Ovary (tissue), 9 donors: Measurements from ENCODE around the gene ARHGAP44. TPM values are rescaled to one million over a fixed set of nuclear protein-coding genes. Genes with fewer than 3 reads are reported as not detected.

Experiments
- DNase-seq, 5 donors: peaks; one replicate each; pipeline ENCODE4 v3.0.0-alpha.2; 2019 to 2020
- H3K27ac ChIP-seq, 2 donors: fragments of 200-600 bp; one replicate each; pipeline versions ENCODE4 v1.5.1 to v1.8.0; 2019 to 2022
- H3K27me3 ChIP-seq: fragments of 200-600 bp; one replicate; pipeline ENCODE4 v1.8.0; 2022
- H3K36me3 ChIP-seq: fragments of 200-600 bp; sonication (generic); one replicate; pipeline ENCODE4 v1.5.1; 2019
- H3K4me1 ChIP-seq: one replicate; pipeline ENCODE4 v1.8.1; 2013; ENCODE audit warnings: mild to moderate bottlenecking, moderate library complexity; ENCODE audit not compliant: insufficient read depth
- H3K4me3 ChIP-seq: fragments of 200-600 bp; sonication (generic); one replicate; pipeline ENCODE4 v1.5.1; 2017
- H3K9me3 ChIP-seq, 2 donors: fragments of 200-600 bp in 1 of 2; sonication (generic) in 1 of 2; one replicate each; pipeline versions ENCODE4 v1.5.1 to v1.8.1; 2013 to 2019; ENCODE audit warnings: mild to moderate bottlenecking in 1 of 2, moderate library complexity in 1 of 2
- EP300 ChIP-seq: sonication (generic); formaldehyde crosslinking; IDR thresholded peaks from one replicate; pipeline ENCODE4 v1.6.1; 2017; ENCODE audit warnings: antibody characterized with exemption
- POLR2A ChIP-seq: fragments of 450-650 bp; IDR thresholded peaks from one replicate; pipeline ENCODE4 v1.6.1; 2017; ENCODE audit warnings: antibody characterized with exemption, mild to moderate bottlenecking, moderate library complexity
- WGBS, 3 donors: extraction: QIAGEN DNeasy Blood & Tissue Kit in 1 of 3; methylation state at CpG; one replicate each; pipeline versions ENCODE4 v1.1.5 to v1.1.7; 2013 to 2017; 5-methylcytosine and 5-hydroxymethylcytosine counted together
- intact Hi-C, 4 donors: fragments of 100-400 bp; cut with DNase I; formaldehyde crosslinking; loops; one replicate each; pipeline versions ENCODE4 v1.11.0 to v1.15.1; 2022 to 2023
- polyA plus RNA-seq, 2 donors: library from polyadenylated mRNA; stranded (reverse); fragments of 200-250 nt in 1 of 2; fragments of 350-450 nt in 1 of 2; fragmentation: Illumina TruSeq in 1 of 2; extraction: RNeasy Lipid Tissue Mini Kit (QIAGEN cat#74804) in 1 of 2; gene quantifications; one replicate each; pipeline ENCODE4 v1.2.3, GENCODE V29; 2013 to 2014
- total RNA-seq, 7 donors: library from RNA; depleted of rRNA in 2 of 7; stranded (reverse); fragments of >200 nt in 2 of 7; fragmentation: NEBNext Ultra II Directional in 3 of 7; extraction: Animal tissue kit (Norgen Biotek cat#: 25700) in 3 of 7; gene quantifications; one replicate each; pipeline versions ENCODE4 v1.1.0 to v1.2.4, GENCODE V29; 2016 to 2023
- TF ChIP-seq, protein P1 (sequence below), 3 donors: fragments of 450-650 bp in 2 of 3; fragments of 200-600 bp in 1 of 3; IDR thresholded peaks; one replicate each; pipeline versions ENCODE4 v1.5.1 to v1.8.0; 2016 to 2022; ENCODE audit warnings: antibody characterized with exemption in 3 of 3, mild to moderate bottlenecking in 1 of 3
- donor health status: DM: no; HTN: no; CAD: no; lungs with moderate emphysema.
- donor health status: DM: no; HTN: no; CAD: no.
- donor health status: Bipolar disorder and iron deficiency.
- donor health status: DM: yes; HTN: yes; CAD: no.
- donor health status: DM: no; HTN: no; CAD: no.
- donor health status: DM: yes; HTN: yes; CAD: no.

Gene ARHGAP44
- total and polyA plus RNA-seq, 9 donors: 6.8 to 16.5 (median 9.9) TPM

DNA sequence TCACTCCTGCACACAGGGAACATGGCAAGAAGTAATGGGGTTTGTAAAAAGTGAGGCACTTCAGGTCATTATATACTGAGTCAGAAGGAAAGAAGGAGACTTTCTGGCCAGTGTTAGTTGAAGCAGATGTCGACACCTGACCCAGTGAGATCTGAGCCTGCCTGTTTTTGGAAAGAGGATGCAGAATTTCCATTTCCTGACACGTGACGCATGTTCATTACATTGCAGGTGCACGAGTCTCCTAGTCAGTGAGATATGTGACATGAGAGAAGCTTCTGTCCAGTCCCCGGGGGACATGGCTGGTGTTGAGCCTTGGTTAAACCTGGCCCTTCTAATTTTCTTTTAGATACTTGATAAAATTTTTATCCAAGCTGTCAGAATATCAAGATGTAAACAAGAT is 166.2 kb downstream of the ARHGAP44 start:
- H3K4me1 ChIP-seq: no peaks in the 10 kb centered on the region
- intact Hi-C loops: no loop called here
- H3K27ac ChIP-seq: no peak overlapping the region
- no peak for TF ChIP-seq POLR2A
- no peaks in the 10 kb centered on the region for H3K27me3 ChIP-seq
- no peak overlapping the region for H3K4me3 ChIP-seq
- DNase-seq: no peak
- H3K9me3 ChIP-seq: no peaks in the 10 kb centered on the region
- no peaks in the 10 kb centered on the region for H3K36me3 ChIP-seq
- WGBS, 3 donors: 86 to 93% (median 90%) methylated on average over 5 of the region's 5 CpGs

DNA sequence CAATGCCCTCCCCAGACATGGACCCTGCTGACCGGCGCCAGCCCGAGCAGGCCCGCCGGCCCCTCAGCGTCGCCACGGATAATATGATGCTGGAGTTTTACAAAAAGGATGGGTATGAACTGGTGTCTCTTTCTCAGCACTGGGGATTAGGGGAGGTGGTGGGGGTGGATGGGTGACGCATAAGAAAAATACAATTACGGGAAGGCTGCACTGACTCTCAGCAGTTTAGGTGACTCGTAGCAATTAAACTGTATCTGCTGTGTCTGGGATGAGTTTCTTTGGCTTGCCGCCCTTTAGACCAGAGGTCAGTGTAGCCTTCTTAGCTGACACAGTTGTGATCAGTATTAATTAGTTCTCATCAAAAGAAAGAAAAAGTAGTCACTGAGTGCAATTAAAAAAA is 169.5 kb downstream of the ARHGAP44 start:
- Histone ChIP-seq H3K4me3 (no peak overlapping the region), H3K27me3 (no peaks in the 10 kb centered on the region), H3K9me3 (no peaks in the 10 kb centered on the region), H3K36me3 (no peaks in the 10 kb centered on the region), H3K27ac (no peak overlapping the region), H3K4me1 (no peaks in the 10 kb centered on the region)
- 95 to 96% (median 96%) methylated on average over 12 of the region's 12 CpGs for WGBS, 3 donors
- DNase-seq: no peak
- TF ChIP-seq, protein P1, sequence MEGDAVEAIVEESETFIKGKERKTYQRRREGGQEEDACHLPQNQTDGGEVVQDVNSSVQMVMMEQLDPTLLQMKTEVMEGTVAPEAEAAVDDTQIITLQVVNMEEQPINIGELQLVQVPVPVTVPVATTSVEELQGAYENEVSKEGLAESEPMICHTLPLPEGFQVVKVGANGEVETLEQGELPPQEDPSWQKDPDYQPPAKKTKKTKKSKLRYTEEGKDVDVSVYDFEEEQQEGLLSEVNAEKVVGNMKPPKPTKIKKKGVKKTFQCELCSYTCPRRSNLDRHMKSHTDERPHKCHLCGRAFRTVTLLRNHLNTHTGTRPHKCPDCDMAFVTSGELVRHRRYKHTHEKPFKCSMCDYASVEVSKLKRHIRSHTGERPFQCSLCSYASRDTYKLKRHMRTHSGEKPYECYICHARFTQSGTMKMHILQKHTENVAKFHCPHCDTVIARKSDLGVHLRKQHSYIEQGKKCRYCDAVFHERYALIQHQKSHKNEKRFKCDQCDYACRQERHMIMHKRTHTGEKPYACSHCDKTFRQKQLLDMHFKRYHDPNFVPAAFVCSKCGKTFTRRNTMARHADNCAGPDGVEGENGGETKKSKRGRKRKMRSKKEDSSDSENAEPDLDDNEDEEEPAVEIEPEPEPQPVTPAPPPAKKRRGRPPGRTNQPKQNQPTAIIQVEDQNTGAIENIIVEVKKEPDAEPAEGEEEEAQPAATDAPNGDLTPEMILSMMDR (IDR thresholded peaks at IDR 0.05): no peak
- TF ChIP-seq POLR2A (no peak), EP300 (no peak)
- intact Hi-C loops: no loop called here

DNA sequence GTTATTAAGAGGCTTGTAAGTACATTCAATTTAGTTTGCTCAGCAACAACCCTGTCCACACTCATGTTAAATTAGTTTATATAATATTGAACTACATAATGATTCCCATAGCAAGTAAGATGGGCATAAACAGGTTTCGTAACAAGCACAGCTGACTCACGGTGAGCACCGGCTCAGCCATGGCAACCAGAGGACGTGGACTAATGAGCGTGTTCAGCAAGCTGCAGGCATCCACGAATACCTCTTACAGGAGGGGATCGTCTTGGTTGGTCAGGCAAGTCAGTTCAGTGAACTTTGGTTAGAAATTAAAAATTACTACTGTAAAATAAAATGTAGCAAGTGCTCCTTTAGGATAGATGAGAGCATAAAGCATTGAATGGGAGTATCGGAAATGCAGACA is 170.1 kb downstream of the ARHGAP44 start:
- H3K4me1 ChIP-seq: no peaks in the 10 kb centered on the region
- no peak overlapping the region for H3K4me3 ChIP-seq
- intact Hi-C loops: no loop called here
- no peaks in the 10 kb centered on the region for H3K36me3 ChIP-seq
- WGBS, 3 donors: 95 to 97% (median 96%) methylated on average over 8 of the region's 8 CpGs
- H3K9me3 ChIP-seq: no peaks in the 10 kb centered on the region
- DNase-seq: no peak
- H3K27ac ChIP-seq: no peak overlapping the region
- H3K27me3 ChIP-seq: no peaks in the 10 kb centered on the region
- TF ChIP-seq POLR2A: no peak
- TF ChIP-seq EP300: no peak
- TF ChIP-seq, protein P1 (IDR thresholded peaks at IDR 0.05): no peak

DNA sequence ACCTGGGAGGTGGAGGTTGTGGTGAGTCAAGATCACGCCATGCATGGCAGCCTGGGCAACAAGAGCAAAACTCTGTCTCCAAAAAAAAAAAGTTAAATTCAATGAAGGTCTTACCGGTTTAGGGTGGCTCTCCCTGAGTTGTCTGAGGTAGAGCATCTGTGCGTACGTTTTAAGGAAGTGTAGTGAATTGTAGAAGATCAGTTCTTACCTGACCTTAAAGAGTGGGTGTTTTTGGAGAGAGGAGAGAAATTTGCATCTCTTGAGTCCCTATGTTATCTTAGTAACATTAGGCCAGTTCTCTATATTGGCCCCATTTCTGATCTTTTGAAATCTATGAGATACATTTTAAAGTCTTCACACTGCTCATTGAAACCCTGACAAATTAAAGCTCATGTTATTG is 172.4 kb downstream of the ARHGAP44 start:
- H3K27ac ChIP-seq: no peak overlapping the region
- H3K36me3 ChIP-seq: no peaks in the 10 kb centered on the region
- H3K4me3 ChIP-seq: no peak overlapping the region
- no peaks in the 10 kb centered on the region for H3K27me3 ChIP-seq
- DNase-seq: no peak
- intact Hi-C loops: loop anchor here in 1 of 4 donors (2.0 kb wide), 1 partner anchor 73 kb away; no protein-coding TSS in a partner anchor
- no peaks in the 10 kb centered on the region for H3K9me3 ChIP-seq
- TF ChIP-seq POLR2A (no peak), EP300 (no peak)
- TF ChIP-seq, protein P1 (IDR thresholded peaks at IDR 0.05): no peak
- no peaks in the 10 kb centered on the region for H3K4me1 ChIP-seq
- 95 to 98% (median 96%) methylated on average over 4 of the region's 4 CpGs for WGBS, 3 donors

DNA sequence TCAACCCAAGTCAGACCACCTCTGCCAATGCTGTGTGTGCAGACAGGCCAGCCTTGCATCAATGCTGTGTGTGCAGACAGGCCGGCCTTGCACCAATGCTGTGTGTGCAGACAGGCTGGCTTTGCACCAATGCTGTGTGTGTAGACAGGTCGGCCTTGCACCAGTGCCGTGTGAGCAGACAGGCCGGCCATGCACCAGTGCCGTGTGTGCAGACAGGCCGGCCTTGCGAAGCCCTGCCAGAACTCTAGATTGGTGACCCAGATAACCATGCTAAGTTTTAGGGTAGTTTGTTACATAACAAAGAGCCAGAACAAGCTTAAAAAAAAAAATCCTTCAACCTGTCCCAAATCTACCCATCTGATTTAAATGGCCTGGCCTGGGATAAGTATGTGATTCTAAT is 174.2 kb downstream of the ARHGAP44 start:
- Histone ChIP-seq H3K4me3 (no peak overlapping the region), H3K27me3 (no peaks in the 10 kb centered on the region), H3K36me3 (no peaks in the 10 kb centered on the region), H3K9me3 (no peaks in the 10 kb centered on the region), H3K4me1 (no peaks in the 10 kb centered on the region), H3K27ac (no peak overlapping the region)
- 93 to 96% (median 94%) methylated on average over 6 to 7 of the region's 7 CpGs for WGBS, 3 donors
- TF ChIP-seq, protein P1 (IDR thresholded peaks at IDR 0.05): no peak
- no peak for TF ChIP-seq EP300
- TF ChIP-seq POLR2A: no peak
- intact Hi-C loops: no loop called here
- DNase-seq: no peak
